ENCODE data around the gene WDFY4. TPM values are rescaled to one million over a fixed set of nuclear protein-coding genes. Genes with fewer than 3 reads are reported as not detected.

The WDFY4 gene
- total RNA-seq, 1 donor from 2014 or later: not detected

DNA sequence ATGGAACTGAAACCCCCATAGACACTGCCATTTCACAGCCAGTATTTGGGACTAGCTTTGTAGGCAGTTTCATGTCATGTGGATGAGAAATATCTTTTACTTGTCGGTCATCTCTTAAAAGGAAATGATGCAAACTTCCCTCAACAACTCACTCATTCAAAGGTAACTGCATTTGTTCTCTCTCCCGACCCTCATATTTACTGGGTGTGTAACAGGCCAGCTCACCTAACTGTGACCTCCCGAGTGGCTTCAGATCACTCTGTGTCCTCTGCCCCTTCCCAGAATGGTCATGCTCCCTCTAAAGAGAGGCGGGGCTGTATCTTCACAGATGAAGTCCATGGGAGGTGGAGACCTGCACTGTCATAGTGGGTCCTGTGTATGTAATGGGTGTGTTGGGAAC lies 240.3 kb downstream of the WDFY4 start:
- Histone ChIP-seq H3K79me2 (ENCODE audit: low read depth) (no peaks in the 10 kb centered on the region), H3K36me3 (no peaks in the 10 kb centered on the region), H3K27ac (no peak overlapping the region), H3K27me3 (no peaks in the 10 kb centered on the region), H3K4me2 (no peak overlapping the region), H3K9me3 (ENCODE audit: low read depth) (no peaks in the 10 kb centered on the region), H4K20me1 (ENCODE audit: low read depth) (no peaks in the 10 kb centered on the region), H2AFZ (replicated peaks) (no peak overlapping the region), H3K4me1 (no peaks in the 10 kb centered on the region), H3K9ac (no peak overlapping the region), H3K4me3 (no peak overlapping the region), H3F3A (ENCODE audit: low read depth) (no peaks in the 10 kb centered on the region)
- Mint-ChIP-seq H3K27me3 (ENCODE audit: insufficient read depth, low read depth) (peaks cover 2% of the 10 kb centered on the region), H3K36me3 (no peaks in the 10 kb centered on the region), H3K4me3 (no peak overlapping the region), H3K9me3 (no peaks in the 10 kb centered on the region), H3K4me1 (peaks cover 13% of the 10 kb centered on the region), H3K27ac (no peak overlapping the region)
- DNase-seq (ENCODE audit: low spot score): no peak
- TF ChIP-seq EZH2phosphoT487 (IDR thresholded peaks at IDR 0.05): no peak
- no peak for TF ChIP-seq CTCF (IDR thresholded peaks at IDR 0.05)
- no peak for TF ChIP-seq EZH2 (IDR thresholded peaks at IDR 0.05)

DNA sequence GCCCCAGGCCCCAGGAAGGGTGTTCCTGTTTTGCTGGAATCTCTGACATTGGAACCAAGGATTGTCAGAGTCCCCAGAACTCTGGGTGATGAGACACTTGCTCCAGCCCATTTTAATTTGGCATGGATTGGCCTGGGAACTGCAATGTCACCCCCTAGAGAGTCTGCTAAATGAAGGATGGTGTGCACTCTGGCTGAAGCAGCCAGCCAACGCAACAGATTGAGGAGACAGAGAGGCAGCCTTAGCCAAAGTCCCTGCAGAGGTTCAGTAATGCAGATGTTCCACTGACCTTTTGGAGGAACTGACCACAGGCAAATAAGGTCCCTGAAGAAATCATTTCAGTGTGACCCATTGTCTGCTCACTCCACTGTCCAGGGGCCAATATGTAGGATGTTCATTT lies 241.6 kb downstream of the WDFY4 start:
- Histone ChIP-seq H3K79me2 (ENCODE audit: low read depth) (no peaks in the 10 kb centered on the region), H3F3A (ENCODE audit: low read depth) (no peaks in the 10 kb centered on the region)
- H3K36me3 Mint-ChIP-seq: no peaks in the 10 kb centered on the region

GRCh38 chr10:48926764-48927540 lies 242.3 kb downstream of the WDFY4 start:
- H3K4me1 ChIP-seq: peaks cover 4% of the 10 kb centered on the region
- H3K79me2 ChIP-seq (ENCODE audit: low read depth): no peaks in the 10 kb centered on the region
- no peak overlapping the region for H3K27ac ChIP-seq
- H3K36me3 ChIP-seq: no peaks in the 10 kb centered on the region
- no peak overlapping the region for H3K9ac ChIP-seq
- no peak overlapping the region for H3K4me2 ChIP-seq
- Mint-ChIP-seq H3K4me3 (no peak overlapping the region), H3K4me1 (peaks cover 18% of the 10 kb centered on the region), H3K36me3 (no peaks in the 10 kb centered on the region), H3K27ac (peak overlapping the region; percentile 13), H3K27me3 (ENCODE audit: insufficient read depth, low read depth) (peaks cover 2% of the 10 kb centered on the region), H3K9me3 (no peaks in the 10 kb centered on the region)
- DNase-seq (ENCODE audit: low spot score): no peak
- H3F3A ChIP-seq (ENCODE audit: low read depth): no peaks in the 10 kb centered on the region
- H3K27me3 ChIP-seq: no peaks in the 10 kb centered on the region
- no peak for TF ChIP-seq EZH2phosphoT487 (IDR thresholded peaks at IDR 0.05)
- TF ChIP-seq EZH2 (IDR thresholded peaks at IDR 0.05): no peak
- no peak for TF ChIP-seq CTCF (IDR thresholded peaks at IDR 0.05)
- no peaks in the 10 kb centered on the region for H3K9me3 ChIP-seq (ENCODE audit: low read depth)
- H3K4me3 ChIP-seq: no peak overlapping the region
- H2AFZ ChIP-seq (replicated peaks): no peak overlapping the region
- no peaks in the 10 kb centered on the region for H4K20me1 ChIP-seq (ENCODE audit: low read depth)

More for the DNA sequence above, 241.6 kb downstream of the WDFY4 start:
- H3K27me3 ChIP-seq: no peaks in the 10 kb centered on the region
- no peak overlapping the region for H3K27ac Mint-ChIP-seq
- H3K36me3 ChIP-seq: no peaks in the 10 kb centered on the region
- DNase-seq (ENCODE audit: low spot score): no peak
- H3K27ac ChIP-seq: no peak overlapping the region
- H3K4me1 Mint-ChIP-seq: peaks cover 18% of the 10 kb centered on the region
- H2AFZ ChIP-seq (replicated peaks): no peak overlapping the region
- H3K9me3 Mint-ChIP-seq: no peaks in the 10 kb centered on the region
- no peaks in the 10 kb centered on the region for H3K9me3 ChIP-seq (ENCODE audit: low read depth)
- H3K4me1 ChIP-seq: peaks cover 4% of the 10 kb centered on the region
- no peak overlapping the region for H3K4me3 ChIP-seq
- H4K20me1 ChIP-seq (ENCODE audit: low read depth): no peaks in the 10 kb centered on the region
- TF ChIP-seq CTCF (IDR thresholded peaks at IDR 0.05): no peak
- no peak for TF ChIP-seq EZH2phosphoT487 (IDR thresholded peaks at IDR 0.05)
- TF ChIP-seq EZH2 (IDR thresholded peaks at IDR 0.05): no peak
- H3K4me3 Mint-ChIP-seq: no peak overlapping the region
- peaks cover 2% of the 10 kb centered on the region for H3K27me3 Mint-ChIP-seq (ENCODE audit: insufficient read depth, low read depth)
- no peak overlapping the region for H3K4me2 ChIP-seq
- H3K9ac ChIP-seq: no peak overlapping the region
